Activated naive CD8-positive, alpha-beta T cell treated with anti-CD3 and anti-CD28 coated beads for 36 hours (primary cell): Measurements from ENCODE around the gene ZCCHC3. TPM values are rescaled to one million over a fixed set of nuclear protein-coding genes. Genes with fewer than 3 reads are reported as not detected.

Experiments used
- DNase-seq: peaks from one replicate; pipeline ENCODE4 v3.0.0; 2021
- H3K27ac Mint-ChIP-seq: one replicate; pipeline ENCODE4 v1.8.0; 2022; ENCODE audit warnings: mild to moderate bottlenecking, moderate library complexity, mixed read lengths
- H3K27me3 Mint-ChIP-seq: one replicate; pipeline ENCODE4 v1.8.0; 2022; ENCODE audit warnings: mild to moderate bottlenecking, mixed read lengths
- H3K36me3 Mint-ChIP-seq: one replicate; pipeline ENCODE4 v1.8.0; 2021; ENCODE audit warnings: mild to moderate bottlenecking, mixed read lengths
- H3K4me1 Mint-ChIP-seq: one replicate; pipeline ENCODE4 v1.8.0; 2021; ENCODE audit warnings: mixed read lengths
- H3K4me3 Mint-ChIP-seq: one replicate; pipeline ENCODE4 v1.8.0; 2022; ENCODE audit warnings: mild to moderate bottlenecking, moderate library complexity, mixed read lengths
- H3K9me3 Mint-ChIP-seq: one replicate; pipeline ENCODE4 v1.8.0; 2022; ENCODE audit warnings: mixed read lengths
- total RNA-seq, 2 experiments: library from RNA; stranded (reverse); gene quantifications; one replicate each; pipeline ENCODE4 v1.2.3, GENCODE V29; 2021

ZCCHC3 gene
- total RNA-seq, 2 experiments from 2014 or later = 23.3 to 24.5 TPM

DNA sequence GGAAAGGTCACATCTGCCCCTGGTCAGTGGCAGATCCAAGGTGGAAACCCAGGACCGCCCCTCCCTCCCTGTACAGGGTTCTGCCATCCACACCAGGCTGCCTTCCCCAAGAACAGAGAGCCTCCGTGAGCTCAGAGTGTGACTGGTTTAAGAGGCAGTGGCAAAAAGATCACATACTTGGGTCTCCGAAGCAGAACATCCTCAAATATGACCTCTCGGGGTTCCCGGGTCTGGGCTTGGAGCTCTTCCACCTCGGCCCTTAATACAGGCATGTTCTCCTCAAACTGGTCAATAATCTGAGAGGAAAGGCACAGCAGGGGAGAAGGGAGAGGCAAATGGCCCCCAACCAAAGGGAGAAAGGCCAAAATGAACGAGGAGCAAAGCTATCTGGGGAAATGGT is 21.6 kb upstream of the ZCCHC3 start:
- H3K27me3 Mint-ChIP-seq = no peaks in the 10 kb centered on the region
- no peaks in the 10 kb centered on the region for H3K4me1 Mint-ChIP-seq
- DNase-seq = no peak
- peaks cover 1% of the 10 kb centered on the region for H3K9me3 Mint-ChIP-seq
- H3K4me3 Mint-ChIP-seq = no peak overlapping the region
- H3K27ac Mint-ChIP-seq = no peak overlapping the region
- H3K36me3 Mint-ChIP-seq = peaks cover 3% of the 10 kb centered on the region

- H3K4me3 Mint-ChIP-seq = no peak overlapping the region
- peaks cover 3% of the 10 kb centered on the region for H3K36me3 Mint-ChIP-seq
- no peaks in the 10 kb centered on the region for H3K4me1 Mint-ChIP-seq
- no peak for DNase-seq
- no peaks in the 10 kb centered on the region for H3K27me3 Mint-ChIP-seq
- H3K27ac Mint-ChIP-seq = no peak overlapping the region
- peaks cover 1% of the 10 kb centered on the region for H3K9me3 Mint-ChIP-seq
These were observed 20.5 kb upstream of the ZCCHC3 start for GRCh38 chr20:276620-277495.

GRCh38 chr20:277496-277781 is 19.9 kb upstream of the ZCCHC3 start:
- Mint-ChIP-seq H3K27me3 (no peaks in the 10 kb centered on the region), H3K36me3 (peaks cover 3% of the 10 kb centered on the region), H3K4me1 (no peaks in the 10 kb centered on the region), H3K4me3 (no peak overlapping the region), H3K27ac (no peak overlapping the region), H3K9me3 (peaks cover 1% of the 10 kb centered on the region)
- DNase-seq = no peak

GRCh38 chr20:278181-278580 is 19.2 kb upstream of the ZCCHC3 start:
- Mint-ChIP-seq H3K27me3 (no peaks in the 10 kb centered on the region), H3K27ac (no peak overlapping the region), H3K4me3 (no peak overlapping the region), H3K36me3 (peaks cover 3% of the 10 kb centered on the region), H3K9me3 (peaks cover 1% of the 10 kb centered on the region), H3K4me1 (no peaks in the 10 kb centered on the region)
- DNase-seq = no peak

GRCh38 chr20:278607-279571 is 18.5 kb upstream of the ZCCHC3 start:
- H3K27me3 Mint-ChIP-seq = no peaks in the 10 kb centered on the region
- no peak overlapping the region for H3K4me3 Mint-ChIP-seq
- no peak for DNase-seq
- peaks cover 1% of the 10 kb centered on the region for H3K9me3 Mint-ChIP-seq
- H3K36me3 Mint-ChIP-seq = peaks cover 3% of the 10 kb centered on the region
- no peaks in the 10 kb centered on the region for H3K4me1 Mint-ChIP-seq
- no peak overlapping the region for H3K27ac Mint-ChIP-seq

DNA sequence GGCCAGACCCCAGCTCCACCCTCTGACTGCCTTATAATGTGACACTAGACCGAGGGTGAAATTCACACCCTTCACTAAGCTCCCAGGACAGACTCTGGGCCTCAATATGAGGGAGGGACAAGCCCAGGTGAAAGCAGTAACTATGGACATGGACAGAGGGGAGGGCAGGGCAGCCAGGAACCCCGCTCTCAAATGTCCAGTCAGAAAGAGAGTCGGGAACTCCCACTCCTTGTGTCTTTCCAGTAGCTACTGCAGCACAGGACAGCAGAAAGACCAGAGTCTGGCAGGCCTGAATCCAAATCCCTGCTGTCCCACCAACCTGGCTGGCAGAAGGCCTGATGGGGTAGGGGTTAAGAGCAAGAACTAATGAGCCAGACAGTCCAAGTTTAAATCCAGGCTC is 13.2 kb upstream of the ZCCHC3 start:
- Mint-ChIP-seq H3K27ac (no peak overlapping the region), H3K4me3 (no peak overlapping the region), H3K9me3 (no peaks in the 10 kb centered on the region), H3K27me3 (no peaks in the 10 kb centered on the region), H3K36me3 (peaks cover 3% of the 10 kb centered on the region), H3K4me1 (peaks cover 6% of the 10 kb centered on the region)
- DNase-seq = no peak

- Mint-ChIP-seq H3K27ac (no peak overlapping the region), H3K4me1 (peaks cover 10% of the 10 kb centered on the region)
These were observed 10.9 kb upstream of the ZCCHC3 start for GRCh38 chr20:286508-286907.

DNA sequence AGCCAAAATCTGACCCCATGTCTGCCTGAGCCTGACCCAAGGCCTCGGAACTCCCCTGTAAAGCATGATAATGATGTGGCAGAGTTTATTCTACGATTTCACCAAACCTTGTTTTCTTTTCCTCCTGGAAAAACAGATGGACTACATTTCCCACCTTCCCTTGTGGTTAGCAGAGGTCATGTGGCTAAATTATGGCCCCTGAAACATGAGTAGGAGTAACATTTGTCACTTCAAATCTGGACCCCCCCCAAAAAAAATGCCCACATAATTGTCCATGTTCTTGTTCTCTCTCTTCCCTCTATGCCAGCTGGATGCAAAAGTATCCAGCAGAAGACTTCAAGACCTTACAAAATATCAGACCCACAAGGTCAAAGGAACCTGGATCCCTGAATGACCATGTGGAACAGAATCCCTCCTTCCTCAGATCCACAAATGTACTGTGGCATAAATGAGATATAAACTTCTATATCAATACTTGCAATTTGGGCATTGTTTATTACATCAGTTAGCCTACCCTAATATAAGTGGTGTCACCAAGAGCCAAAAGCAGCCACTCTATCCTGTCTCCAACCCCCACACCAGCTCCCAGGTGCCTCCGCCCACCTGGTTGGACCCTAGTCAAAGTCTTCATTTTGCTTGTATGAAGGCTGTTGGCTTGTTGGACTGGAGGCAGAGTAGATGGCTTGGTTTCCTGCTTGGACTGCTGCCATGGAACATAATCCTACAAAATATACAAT is 8.2 kb upstream of the ZCCHC3 start:
- no peaks in the 10 kb centered on the region for H3K27me3 Mint-ChIP-seq
- H3K9me3 Mint-ChIP-seq = no peaks in the 10 kb centered on the region
- H3K27ac Mint-ChIP-seq = no peak overlapping the region
- no peak for DNase-seq
- no peak overlapping the region for H3K4me3 Mint-ChIP-seq
- H3K4me1 Mint-ChIP-seq = peaks cover 10% of the 10 kb centered on the region
- peaks cover 4% of the 10 kb centered on the region for H3K36me3 Mint-ChIP-seq

More at GRCh38 chr20:286508-286907, 10.9 kb upstream of the ZCCHC3 start:
- no peak for DNase-seq
- H3K27me3 Mint-ChIP-seq = no peaks in the 10 kb centered on the region
- no peak overlapping the region for H3K4me3 Mint-ChIP-seq
- peaks cover 4% of the 10 kb centered on the region for H3K36me3 Mint-ChIP-seq
- no peaks in the 10 kb centered on the region for H3K9me3 Mint-ChIP-seq

DNA sequence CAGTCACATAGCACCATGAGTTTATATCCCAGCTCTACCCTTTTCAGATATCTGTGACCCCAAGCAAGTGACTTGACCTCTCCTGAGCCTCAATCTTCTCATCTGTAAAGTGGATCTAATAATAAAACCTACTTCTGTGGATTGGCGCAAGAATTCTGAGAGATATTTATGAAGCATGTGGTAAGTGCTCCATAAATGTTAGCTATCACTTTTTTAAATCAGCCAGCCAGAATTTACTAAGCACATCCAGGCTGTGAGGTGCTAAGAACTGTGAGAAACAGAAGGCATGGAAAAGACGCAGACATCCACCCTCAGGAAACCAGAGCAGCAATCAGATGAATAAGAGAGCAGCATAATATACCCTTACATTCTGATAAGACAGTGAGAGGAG is 7.7 kb upstream of the ZCCHC3 start:
- H3K27me3 Mint-ChIP-seq = no peaks in the 10 kb centered on the region
- no peaks in the 10 kb centered on the region for H3K9me3 Mint-ChIP-seq
- no peak overlapping the region for H3K4me3 Mint-ChIP-seq
- no peak for DNase-seq
- peaks cover 4% of the 10 kb centered on the region for H3K36me3 Mint-ChIP-seq
- peaks cover 10% of the 10 kb centered on the region for H3K4me1 Mint-ChIP-seq
- H3K27ac Mint-ChIP-seq = no peak overlapping the region

DNA sequence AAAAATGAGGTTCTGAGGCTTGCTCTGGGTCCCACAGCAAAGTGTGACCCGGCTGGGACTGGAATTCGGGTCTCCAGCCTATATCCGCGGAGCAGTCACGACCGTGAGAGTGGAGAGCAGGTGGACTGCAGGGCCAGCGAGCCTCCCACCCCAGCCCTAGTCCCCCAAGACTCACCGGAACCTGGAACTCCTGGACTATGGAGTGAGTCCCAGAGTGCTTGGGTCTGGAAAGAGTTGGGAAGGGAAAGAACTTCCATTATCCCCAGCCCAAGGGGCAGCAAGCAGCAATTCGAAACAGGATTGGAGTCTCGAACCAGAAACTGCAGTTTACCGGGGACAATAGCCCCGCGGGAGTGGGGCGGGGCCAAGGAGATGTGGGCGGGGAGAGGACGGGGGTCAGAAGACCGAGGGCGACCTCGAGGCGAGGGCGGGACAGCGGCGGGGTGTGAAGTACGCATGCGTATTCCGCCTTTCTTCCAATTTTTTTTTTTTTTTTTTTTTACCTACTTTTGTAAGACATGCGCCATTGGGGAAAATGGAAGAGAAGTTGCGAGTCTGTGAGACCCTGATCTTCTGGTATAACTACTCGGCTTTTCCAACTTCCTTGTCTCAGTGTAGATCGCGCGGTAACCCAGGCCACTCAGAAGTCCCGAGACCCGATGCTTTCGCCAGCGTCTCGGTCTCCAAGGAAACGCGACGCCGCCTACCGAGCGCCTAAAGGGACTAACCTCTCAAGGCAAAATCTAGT is 7.1 kb upstream of the ZCCHC3 start, which contains the start of gene C20orf96:
Gene C20orf96 (minus strand): TSS at position 667 of the 748 bp plus-strand sequence. CDS start 140 bp downstream, at position 527.
- H3K27ac Mint-ChIP-seq = no peak within 1 kb of the TSS
- peaks cover 10% of the 10 kb centered on the region for H3K4me1 Mint-ChIP-seq
- no peak within 1 kb of the TSS for H3K4me3 Mint-ChIP-seq
- H3K27me3 Mint-ChIP-seq = no peaks in the 10 kb centered on the region
- peaks cover 4% of the 10 kb centered on the region for H3K36me3 Mint-ChIP-seq
- DNase-seq = peak; percentile 89
- H3K9me3 Mint-ChIP-seq = no peaks in the 10 kb centered on the region

- no peak for DNase-seq
- Mint-ChIP-seq H3K27ac (no peak overlapping the region), H3K36me3 (peaks cover 18% of the 10 kb centered on the region), H3K9me3 (no peaks in the 10 kb centered on the region), H3K4me1 (peaks cover 14% of the 10 kb centered on the region), H3K27me3 (peaks cover 3% of the 10 kb centered on the region), H3K4me3 (no peak overlapping the region)
These were observed 2.8 kb upstream of the ZCCHC3 start for GRCh38 chr20:294602-295001.

GRCh38 chr20:295804-296203 is 1.6 kb upstream of the ZCCHC3 start:
- peak overlapping the region; percentile 70 for H3K27ac Mint-ChIP-seq
- peaks cover 24% of the 10 kb centered on the region for H3K36me3 Mint-ChIP-seq
- H3K4me1 Mint-ChIP-seq = peaks cover 21% of the 10 kb centered on the region
- peak overlapping the region; percentile 95 for H3K4me3 Mint-ChIP-seq
- H3K27me3 Mint-ChIP-seq = peaks cover 3% of the 10 kb centered on the region
- H3K9me3 Mint-ChIP-seq = no peaks in the 10 kb centered on the region
- DNase-seq = no peak

DNA sequence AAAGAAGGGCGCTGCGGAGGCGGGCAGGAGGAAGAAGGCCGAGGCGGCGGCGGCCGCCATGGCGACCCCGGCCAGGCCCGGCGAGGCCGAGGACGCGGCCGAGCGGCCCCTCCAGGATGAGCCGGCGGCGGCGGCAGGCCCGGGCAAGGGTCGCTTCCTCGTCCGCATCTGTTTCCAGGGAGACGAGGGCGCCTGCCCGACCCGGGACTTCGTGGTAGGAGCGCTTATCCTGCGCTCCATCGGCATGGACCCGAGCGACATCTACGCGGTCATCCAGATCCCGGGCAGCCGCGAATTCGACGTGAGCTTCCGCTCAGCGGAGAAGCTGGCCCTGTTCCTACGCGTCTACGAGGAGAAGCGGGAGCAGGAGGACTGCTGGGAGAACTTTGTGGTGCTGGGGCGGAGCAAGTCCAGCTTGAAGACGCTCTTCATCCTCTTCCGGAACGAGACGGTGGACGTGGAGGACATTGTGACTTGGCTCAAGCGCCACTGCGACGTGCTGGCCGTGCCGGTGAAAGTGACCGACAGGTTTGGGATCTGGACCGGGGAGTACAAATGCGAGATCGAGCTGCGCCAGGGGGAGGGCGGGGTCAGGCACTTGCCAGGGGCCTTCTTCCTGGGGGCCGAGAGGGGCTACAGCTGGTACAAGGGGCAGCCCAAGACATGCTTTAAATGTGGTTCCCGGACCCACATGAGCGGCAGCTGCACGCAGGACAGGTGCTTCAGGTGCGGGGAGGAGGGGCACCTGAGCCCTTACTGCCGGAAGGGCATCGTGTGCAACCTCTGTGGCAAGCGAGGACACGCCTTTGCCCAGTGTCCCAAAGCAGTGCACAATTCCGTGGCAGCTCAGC is 780 bp downstream of the ZCCHC3 start:
- peak; percentile 58 for DNase-seq
- Mint-ChIP-seq H3K4me3 (peak overlapping the region; percentile 100), H3K27ac (peak overlapping the region; percentile 97), H3K4me1 (peaks cover 38% of the 10 kb centered on the region), H3K27me3 (peaks cover 3% of the 10 kb centered on the region), H3K36me3 (peaks cover 34% of the 10 kb centered on the region), H3K9me3 (no peaks in the 10 kb centered on the region)
